H1 (cell line): ENCODE data around the gene DCPS. TPM values are rescaled to one million over a fixed set of nuclear protein-coding genes. Genes with fewer than 3 reads are reported as not detected.
A peak's percentile ranks its signal among the peaks of the same experiment; 100 is the strongest.

Experiments
- CTCF ChIA-PET: fragments of 300-600 bp; sonication (Branson Sonifier 250); formaldehyde crosslinking; loops from one replicate; lab custom pipeline; 2021; ENCODE audit not compliant: partially characterized antibody; lab: Charles Lee
- POLR2A ChIA-PET: fragments of 300-600 bp; sonication (Branson Sonifier 250); formaldehyde crosslinking; loops from one replicate; lab custom pipeline; 2021; ENCODE audit warnings: inconsistent platforms; ENCODE audit not compliant: partially characterized antibody; lab: Charles Lee
- DNase-seq, 2 experiments: peaks; one replicate each; pipeline versions ENCODE4 v3.0.0 to v3.0.0-alpha.2; 2010 to 2022; ENCODE audit warnings: low spot score in 2 of 2, low read depth in 1 of 2, mixed read lengths in 1 of 2
- FAIRE-seq: peaks from 2 replicates; lab custom pipeline; 2011; peaks lifted over from hg19 to GRCh38; lab: Jason Lieb, UNC
- H2AFZ ChIP-seq: 2 replicates; pipeline ENCODE4 v1.8.1; 2012; ENCODE audit warnings: low read length, inconsistent platforms
- H2AK5ac ChIP-seq: 2 replicates; pipeline ENCODE4 v1.6.1; 2013; ENCODE audit warnings: low read depth, low read length
- H2BK120ac ChIP-seq: replicated peaks from 2 replicates; pipeline ENCODE3; 2013; ENCODE audit warnings: low read depth, low read length, inconsistent platforms
- H2BK12ac ChIP-seq: 2 replicates; pipeline ENCODE4 v1.6.1; 2013; ENCODE audit warnings: low read depth, low read length
- H2BK15ac ChIP-seq: 2 replicates; pipeline ENCODE4 v1.6.1; 2013; ENCODE audit warnings: low read length
- H2BK20ac ChIP-seq: 2 replicates; pipeline ENCODE4 v1.6.1; 2013; ENCODE audit warnings: low read length
- H2BK5ac ChIP-seq: 2 replicates; pipeline ENCODE4 v1.6.1; 2013; ENCODE audit warnings: low read depth, low read length
- H3K14ac ChIP-seq: 2 replicates; pipeline ENCODE4 v1.6.1; 2013; ENCODE audit warnings: inconsistent platforms; ENCODE audit not compliant: insufficient read length
- H3K18ac ChIP-seq: 2 replicates; pipeline ENCODE4 v1.6.1; 2013; ENCODE audit warnings: low read length; ENCODE audit errors: extremely low read depth
- H3K23ac ChIP-seq: 2 replicates; pipeline ENCODE4 v1.6.1; 2013; ENCODE audit warnings: inconsistent platforms; ENCODE audit not compliant: insufficient read length
- H3K23me2 ChIP-seq: 2 replicates; pipeline ENCODE4 v1.6.1; 2013; ENCODE audit warnings: low read depth, low read length
- H3K27ac ChIP-seq: 2 replicates; pipeline ENCODE4 v1.6.1; 2011; ENCODE audit warnings: low read depth, low read length, inconsistent platforms
- H3K27me3 ChIP-seq, 4 experiments: replicated peaks in 1 of 4; 1 replicate in 1 of 4; 2 replicates in 3 of 4; pipeline versions ENCODE4 v1.6.1 to v1.8.1; 2011 to 2013; ENCODE audit warnings: low read length in 3 of 4, mild to moderate bottlenecking in 3 of 4, inconsistent platforms in 2 of 4, mixed read lengths in 2 of 4, moderate library complexity in 1 of 4; ENCODE audit not compliant: control insufficient read depth in 3 of 4, insufficient read depth in 3 of 4; ENCODE audit errors: extremely low read depth in 1 of 4
- H3K36me3 ChIP-seq, 4 experiments: 2 replicates each; pipeline versions ENCODE4 v1.6.1 to v1.8.1; 2011 to 2013; ENCODE audit warnings: mild to moderate bottlenecking in 4 of 4, low read length in 3 of 4, moderate library complexity in 2 of 4, control low read depth in 1 of 4, inconsistent platforms in 1 of 4; ENCODE audit not compliant: insufficient read depth in 4 of 4, control insufficient read depth in 2 of 4
- H3K4ac ChIP-seq: replicated peaks from 2 replicates; pipeline ENCODE3; 2013; ENCODE audit warnings: low read length, low read depth, mixed read lengths, inconsistent platforms; ENCODE audit not compliant: insufficient read length
- H3K4me1 ChIP-seq, 4 experiments: replicated peaks in 1 of 4; 1 replicate in 1 of 4; 2 replicates in 3 of 4; pipeline versions ENCODE4 v1.6.1 to v1.8.1; 2011 to 2013; ENCODE audit warnings: low read length in 3 of 4, inconsistent platforms in 2 of 4, mixed read lengths in 1 of 4; ENCODE audit not compliant: insufficient read depth in 4 of 4, control insufficient read depth in 3 of 4
- H3K4me2 ChIP-seq, 2 experiments: 2 replicates each; pipeline versions ENCODE4 v1.6.1 to v1.8.1; 2011 to 2013; ENCODE audit warnings: low read depth in 2 of 2, low read length in 2 of 2, control low read depth in 1 of 2, inconsistent platforms in 1 of 2, mild to moderate bottlenecking in 1 of 2; ENCODE audit not compliant: insufficient read depth in 1 of 2
- H3K4me3 ChIP-seq, 4 experiments: fragments of 200-600, 300-600 bp in 1 of 4; sonication (generic), shearing (Covaris generic), sonication (Bioruptor Twin) in 1 of 4; 2 replicates each; pipeline versions ENCODE4 v1.5.1 to v1.8.1; 2011 to 2016; ENCODE audit warnings: low read length in 4 of 4, low read depth in 3 of 4, control low read depth in 2 of 4, inconsistent platforms in 2 of 4, mild to moderate bottlenecking in 2 of 4, mixed read lengths in 1 of 4, moderate library complexity in 1 of 4; ENCODE audit not compliant: insufficient read depth in 2 of 4; ENCODE audit errors: extremely low read depth in 1 of 4
- H3K56ac ChIP-seq: replicated peaks from 2 replicates; pipeline ENCODE3; 2013; ENCODE audit warnings: low read depth, mild to moderate bottlenecking, mixed read lengths, low read length, inconsistent platforms; ENCODE audit not compliant: insufficient read length
- H3K79me1 ChIP-seq: 2 replicates; pipeline ENCODE4 v1.6.1; 2013; ENCODE audit warnings: low read depth, low read length, control low read depth
- H3K79me2 ChIP-seq, 2 experiments: 2 replicates each; pipeline versions ENCODE4 v1.6.1 to v1.8.1; 2012 to 2013; ENCODE audit warnings: low read length in 2 of 2, mild to moderate bottlenecking in 2 of 2, inconsistent platforms in 1 of 2; ENCODE audit not compliant: insufficient read depth in 2 of 2, control insufficient read depth in 1 of 2
- H3K9ac ChIP-seq, 4 experiments: replicated peaks in 1 of 4; 1 replicate in 1 of 4; 2 replicates in 3 of 4; pipeline versions ENCODE4 v1.6.1 to v1.8.1; 2011 to 2013; ENCODE audit warnings: low read depth in 3 of 4, low read length in 3 of 4, control low read depth in 2 of 4, mild to moderate bottlenecking in 2 of 4, moderate library complexity in 2 of 4, inconsistent platforms in 1 of 4; ENCODE audit errors: extremely low read depth in 1 of 4
- H3K9me3 ChIP-seq, 2 experiments: 2 replicates each; pipeline versions ENCODE4 v1.6.1 to v1.8.1; 2012 to 2013; ENCODE audit warnings: mild to moderate bottlenecking in 2 of 2, moderate library complexity in 2 of 2, control low read depth in 1 of 2, inconsistent platforms in 1 of 2, low read depth in 1 of 2, low read length in 1 of 2, mixed read lengths in 1 of 2; ENCODE audit not compliant: insufficient read depth in 2 of 2
- H4K20me1 ChIP-seq, 2 experiments: replicated peaks in 1 of 2; 2 replicates each; pipeline versions ENCODE3 to v1.8.1; 2011 to 2013; ENCODE audit warnings: inconsistent platforms in 2 of 2, low read length in 2 of 2, mild to moderate bottlenecking in 1 of 2; ENCODE audit not compliant: insufficient read depth in 2 of 2, control insufficient read depth in 1 of 2
- H4K5ac ChIP-seq: 2 replicates; pipeline ENCODE4 v1.6.1; 2013; ENCODE audit warnings: low read length, low read depth, mixed read lengths, inconsistent platforms; ENCODE audit not compliant: insufficient read length
- H4K8ac ChIP-seq: 2 replicates; pipeline ENCODE4 v1.8.0; 2013; ENCODE audit warnings: mild to moderate bottlenecking, moderate library complexity, low read length, inconsistent platforms; ENCODE audit not compliant: insufficient read depth; ENCODE audit errors: extremely low read depth
- H4K91ac ChIP-seq: replicated peaks from 2 replicates; pipeline ENCODE3; 2013; ENCODE audit warnings: low read length, mixed read lengths, inconsistent platforms; ENCODE audit not compliant: insufficient read length
- BRCA1 ChIP-seq: IDR thresholded peaks from 2 replicates; pipeline ENCODE4 v1.6.1; 2012; ENCODE audit warnings: low read depth, low read length, improper control_type of control experiment
- EGR1 ChIP-seq: IDR thresholded peaks from 2 replicates; pipeline ENCODE4 v1.6.1; 2011; ENCODE audit warnings: low read depth, low read length, borderline replicate concordance
- KDM5A ChIP-seq: fragments of 200-600 bp; IDR thresholded peaks from 2 replicates; pipeline ENCODE4 v1.7.1; 2012; ENCODE audit warnings: mild to moderate bottlenecking, low read length, inconsistent platforms, mixed read lengths
- POLR2A ChIP-seq, 2 experiments: IDR thresholded peaks; 1 replicate in 1 of 2; 2 replicates in 1 of 2; pipeline ENCODE4 v1.6.1; 2011; ENCODE audit warnings: low read depth in 2 of 2, low read length in 2 of 2, mild to moderate bottlenecking in 2 of 2; ENCODE audit errors: control extremely low read depth in 1 of 2
- RFX5 ChIP-seq: IDR thresholded peaks from 2 replicates; pipeline ENCODE4 v1.6.1; 2011; ENCODE audit warnings: low read depth, low read length, improper control_type of control experiment, borderline replicate concordance
- SAP30 ChIP-seq: fragments of 300-600 bp; sonication (generic); IDR thresholded peaks from 2 replicates; pipeline ENCODE4 v1.7.1; 2012; ENCODE audit warnings: low read length, moderate library complexity, mild to moderate bottlenecking, inconsistent platforms; ENCODE audit not compliant: insufficient read depth, insufficient replicate concordance
- SIN3A ChIP-seq, 2 experiments: IDR thresholded peaks in 1 of 2; conservative IDR thresholded peaks in 1 of 2; 2 replicates each; pipeline ENCODE4 v1.6.1; 2011 to 2012; ENCODE audit warnings: low read length in 2 of 2, improper control_type of control experiment in 1 of 2, low read depth in 1 of 2, mild to moderate bottlenecking in 1 of 2
- SIRT6 ChIP-seq: IDR thresholded peaks from one replicate; pipeline ENCODE4 v1.7.1; 2012; ENCODE audit warnings: low read length, inconsistent platforms
- TCF12 ChIP-seq: IDR thresholded peaks from 2 replicates; pipeline ENCODE4 v1.6.1; 2011; ENCODE audit warnings: low read depth, mild to moderate bottlenecking, low read length
- WGBS, 2 experiments: shearing (Covaris generic) in 1 of 2; methylation state at CpG; one replicate each; pipeline versions ENCODE4 v1.1.6 to v1.1.7; 2013 to 2015; ENCODE audit warnings: low lambda C conversion rate in 2 of 2, mixed read lengths in 2 of 2, inconsistent platforms in 1 of 2, low coverage in 1 of 2, missing lambda C conversion rate in 1 of 2; ENCODE audit not compliant: insufficient replicate concordance in 2 of 2, insufficient coverage in 1 of 2, insufficient read length in 1 of 2; ENCODE audit errors: extremely low coverage in 1 of 2, missing lambda C conversion rate in 1 of 2; 5-methylcytosine and 5-hydroxymethylcytosine counted together
- polyA plus RNA-seq, 7 experiments: library from polyadenylated mRNA; depleted of rRNA in 3 of 7; stranded (reverse) in 5 of 7; unstranded in 2 of 7; fragments of >200 nt in 5 of 7; fragments of 200-250 nt in 2 of 7; gene quantifications; 1 replicate in 5 of 7; 2 replicates in 1 of 7; 4 replicates in 1 of 7; pipeline versions ENCODE4 v1.2.1 to v1.2.3, GENCODE V29; 2011 to 2013; ENCODE audit warnings: missing spikeins in 2 of 7, mixed read lengths in 2 of 7
- total RNA-seq: library from RNA; stranded (reverse); fragmentation: NEBNext Ultra II Directional; extraction: Animal tissue kit (Norgen Biotek cat#: 25700); gene quantifications from 2 replicates; pipeline ENCODE4 v1.2.1, GENCODE V29; 2021
- TF ChIP-seq, protein P1 (sequence below), 3 experiments: IDR thresholded peaks; 1 replicate in 2 of 3; 2 replicates in 1 of 3; pipeline versions ENCODE4 v1.5.1 to v1.6.1; 2011; ENCODE audit warnings: low read length in 3 of 3, mild to moderate bottlenecking in 3 of 3, inconsistent platforms in 2 of 3, low read depth in 1 of 3, moderate library complexity in 1 of 3; ENCODE audit not compliant: insufficient read depth in 1 of 3; ENCODE audit errors: control extremely low read depth in 1 of 3

Gene DCPS
- total and polyA plus RNA-seq, 2 of the 8 experiments (the other 6 are each of a cell fraction or from before 2014, with no cell fraction given): 24.6 to 55.2 TPM

DNA sequence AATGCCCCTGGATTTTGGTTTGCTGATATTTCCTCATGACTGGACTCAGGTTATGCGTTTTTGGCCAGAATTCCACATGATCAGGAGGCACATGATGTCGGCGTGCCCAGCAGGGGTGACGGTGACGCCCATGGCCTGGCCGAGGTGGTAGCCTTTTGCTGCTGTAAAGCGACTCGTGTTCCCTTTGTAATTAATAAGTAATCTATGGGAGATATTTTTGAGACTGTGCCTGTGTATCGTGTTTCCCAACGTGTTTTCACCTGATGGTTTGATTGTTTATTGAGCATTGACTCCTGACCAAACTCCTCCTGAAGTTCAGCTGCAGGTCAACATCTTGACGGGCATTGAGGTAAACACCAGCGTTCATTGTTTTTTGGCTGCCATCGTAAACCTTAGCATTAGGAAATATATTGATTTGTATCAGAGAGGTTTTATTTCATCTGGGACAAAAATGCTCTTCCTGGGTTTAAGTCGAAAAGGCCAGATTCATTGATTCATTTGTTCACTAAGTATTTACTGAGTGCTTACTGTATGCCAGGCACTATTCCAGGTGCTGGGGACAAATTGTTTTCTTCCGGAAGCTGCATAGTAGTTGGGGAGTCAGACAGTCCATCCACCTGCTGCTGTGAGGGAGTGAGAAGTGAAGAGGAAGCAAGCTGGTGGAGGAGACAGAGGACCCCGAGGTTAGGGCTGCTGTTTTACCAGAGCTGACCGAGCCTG lies 23.6 kb downstream of the DCPS start:
- no peak for DNase-seq
- H4K5ac ChIP-seq: no peak overlapping the region
- 92% methylated on average over 17 of the region's 17 CpGs; no CpG with 5 or more reads in 1 of the 2 experiments for WGBS, 2 experiments
- H3K14ac ChIP-seq: no peak overlapping the region
- peaks cover 0 to 2% (median 0%) of the 10 kb centered on the region in 4 experiments; a peak in 2 of 7 replicates for H3K4me1 ChIP-seq
- POLR2A ChIA-PET: no interaction called here
- no peak for FAIRE-seq
- no peak overlapping the region for H3K18ac ChIP-seq
- H3K27ac ChIP-seq: peak overlapping the region; percentile 44; the same call in 1 of the 2 replicates
- no peak overlapping the region for H2BK12ac ChIP-seq
- H3K56ac ChIP-seq: no peak overlapping the region
- no peak overlapping the region for H2BK15ac ChIP-seq
- CTCF ChIA-PET: interaction anchor here (0.5 to 2.0 kb wide), 6 partner anchors 17 to 107 kb away, joined by 3 to 9 read pairs (median 4); no protein-coding TSS in a partner anchor
- no peak overlapping the region for H2AK5ac ChIP-seq
- no peak overlapping the region for H3K4ac ChIP-seq
- peaks cover 2% of the 10 kb centered on the region; the same call in 1 of the 2 replicates for H3K79me1 ChIP-seq
- peaks cover 0 to 6% of the 10 kb centered on the region in 2 experiments for H4K20me1 ChIP-seq
- H3K4me3 ChIP-seq: no peak overlapping the region
- H3K4me2 ChIP-seq: no peak overlapping the region
- H2BK20ac ChIP-seq: no peak overlapping the region
- H3K23ac ChIP-seq: no peak overlapping the region
- no peaks in the 10 kb centered on the region for H3K79me2 ChIP-seq
- H3K36me3 ChIP-seq: peaks cover 0 to 3% (median under 1%) of the 10 kb centered on the region in 4 experiments; a peak in 4 of 8 replicates
- peak overlapping the region in 1 of 4 experiments; percentile 32; a peak in 1 of 7 replicates for H3K9ac ChIP-seq
- no peak overlapping the region for H2AFZ ChIP-seq
- no peak overlapping the region for H2BK120ac ChIP-seq
- H3K9me3 ChIP-seq: no peaks in the 10 kb centered on the region
- no peak overlapping the region for H2BK5ac ChIP-seq
- peak overlapping the region; percentile 14; the same call in 1 of the 2 replicates for H4K8ac ChIP-seq
- no peaks in the 10 kb centered on the region for H3K23me2 ChIP-seq
- H4K91ac ChIP-seq: no peak overlapping the region
- H3K27me3 ChIP-seq: no peaks in the 10 kb centered on the region
- TF ChIP-seq EGR1 (no peak), TCF12 (no peak), BRCA1 (no peak), SIN3A (conservative IDR thresholded peaks at IDR 0.05 in 1 of 2, IDR thresholded peaks at IDR 0.05 in 1 of 2; ENCODE audit: low read depth in 1 of 2, low read length in 2 of 2) (no peak), KDM5A (no peak), SAP30 (no peak), RFX5 (no peak), SIRT6 (no peak), POLR2A (IDR thresholded peaks at IDR 0.05; ENCODE audit: control extremely low read depth in 1 of 2, low read depth in 2 of 2, low read length in 2 of 2) (no peak)
- TF ChIP-seq, protein P1, sequence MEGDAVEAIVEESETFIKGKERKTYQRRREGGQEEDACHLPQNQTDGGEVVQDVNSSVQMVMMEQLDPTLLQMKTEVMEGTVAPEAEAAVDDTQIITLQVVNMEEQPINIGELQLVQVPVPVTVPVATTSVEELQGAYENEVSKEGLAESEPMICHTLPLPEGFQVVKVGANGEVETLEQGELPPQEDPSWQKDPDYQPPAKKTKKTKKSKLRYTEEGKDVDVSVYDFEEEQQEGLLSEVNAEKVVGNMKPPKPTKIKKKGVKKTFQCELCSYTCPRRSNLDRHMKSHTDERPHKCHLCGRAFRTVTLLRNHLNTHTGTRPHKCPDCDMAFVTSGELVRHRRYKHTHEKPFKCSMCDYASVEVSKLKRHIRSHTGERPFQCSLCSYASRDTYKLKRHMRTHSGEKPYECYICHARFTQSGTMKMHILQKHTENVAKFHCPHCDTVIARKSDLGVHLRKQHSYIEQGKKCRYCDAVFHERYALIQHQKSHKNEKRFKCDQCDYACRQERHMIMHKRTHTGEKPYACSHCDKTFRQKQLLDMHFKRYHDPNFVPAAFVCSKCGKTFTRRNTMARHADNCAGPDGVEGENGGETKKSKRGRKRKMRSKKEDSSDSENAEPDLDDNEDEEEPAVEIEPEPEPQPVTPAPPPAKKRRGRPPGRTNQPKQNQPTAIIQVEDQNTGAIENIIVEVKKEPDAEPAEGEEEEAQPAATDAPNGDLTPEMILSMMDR (IDR thresholded peaks at IDR 0.05; ENCODE audit: control extremely low read depth in 1 of 3, insufficient read depth in 1 of 3, low read depth in 1 of 3, low read length in 3 of 3): no peak
